Prostate gland (tissue), 2 donors: ENCODE results near the gene USP24.

Experiments used
- POLR2A ChIP-seq: fragments of 450-650 bp; IDR thresholded peaks from one replicate; pipeline ENCODE4 v1.6.1; 2016; ENCODE audit warnings: antibody characterized with exemption, mild to moderate bottlenecking
- TF ChIP-seq, protein P1 (sequence below), 4 experiments: fragments of 200-600 bp in 2 of 4; fragments of 450-650 bp in 2 of 4; sonication (generic) in 2 of 4; IDR thresholded peaks; 1 replicate in 3 of 4; 2 replicates in 1 of 4; pipeline ENCODE4 v1.5.1; 2016 to 2019; ENCODE audit warnings: antibody characterized with exemption in 4 of 4, mild to moderate bottlenecking in 2 of 4, moderate library complexity in 2 of 4

DNA sequence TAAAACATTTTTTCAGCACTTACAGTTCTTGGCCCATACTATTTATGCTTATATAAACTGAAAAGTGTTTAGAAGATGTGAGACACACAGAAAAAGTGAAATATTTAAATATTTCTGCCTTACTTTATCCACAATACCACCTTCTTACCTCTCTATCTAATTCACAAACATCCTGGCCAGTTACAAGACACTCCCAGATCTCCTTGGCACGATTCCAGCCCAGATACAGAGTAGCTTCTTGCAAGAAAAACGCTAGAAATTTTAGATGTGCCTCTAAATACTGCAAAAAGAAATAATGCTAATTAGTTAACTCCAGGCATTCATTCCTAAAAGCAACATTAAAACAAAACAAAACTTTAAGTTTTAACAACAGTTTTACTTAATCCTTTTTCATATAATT is 68.4 kb downstream of the USP24 start:
- TF ChIP-seq POLR2A = no peak
- TF ChIP-seq, protein P1, sequence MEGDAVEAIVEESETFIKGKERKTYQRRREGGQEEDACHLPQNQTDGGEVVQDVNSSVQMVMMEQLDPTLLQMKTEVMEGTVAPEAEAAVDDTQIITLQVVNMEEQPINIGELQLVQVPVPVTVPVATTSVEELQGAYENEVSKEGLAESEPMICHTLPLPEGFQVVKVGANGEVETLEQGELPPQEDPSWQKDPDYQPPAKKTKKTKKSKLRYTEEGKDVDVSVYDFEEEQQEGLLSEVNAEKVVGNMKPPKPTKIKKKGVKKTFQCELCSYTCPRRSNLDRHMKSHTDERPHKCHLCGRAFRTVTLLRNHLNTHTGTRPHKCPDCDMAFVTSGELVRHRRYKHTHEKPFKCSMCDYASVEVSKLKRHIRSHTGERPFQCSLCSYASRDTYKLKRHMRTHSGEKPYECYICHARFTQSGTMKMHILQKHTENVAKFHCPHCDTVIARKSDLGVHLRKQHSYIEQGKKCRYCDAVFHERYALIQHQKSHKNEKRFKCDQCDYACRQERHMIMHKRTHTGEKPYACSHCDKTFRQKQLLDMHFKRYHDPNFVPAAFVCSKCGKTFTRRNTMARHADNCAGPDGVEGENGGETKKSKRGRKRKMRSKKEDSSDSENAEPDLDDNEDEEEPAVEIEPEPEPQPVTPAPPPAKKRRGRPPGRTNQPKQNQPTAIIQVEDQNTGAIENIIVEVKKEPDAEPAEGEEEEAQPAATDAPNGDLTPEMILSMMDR (IDR thresholded peaks at IDR 0.05) = no peak
